Fibroblast of lung (primary cell): ENCODE data around the gene SLC5A10. TPM values are rescaled to one million over a fixed set of nuclear protein-coding genes. Genes with fewer than 3 reads are reported as not detected.

Experiments used
- DNase-seq, 2 donors: peaks; one replicate each; pipeline versions ENCODE4 v3.0.0 to v3.0.0-alpha.2; 2010; ENCODE audit warnings: low read depth in 2 of 2
- H2AFZ ChIP-seq: 2 replicates; pipeline ENCODE4 v1.5.1; 2012; ENCODE audit warnings: low read length, control low read depth, inconsistent platforms
- H3K27ac ChIP-seq: 2 replicates; pipeline ENCODE4 v1.5.1; 2011; ENCODE audit warnings: low read length, control low read depth; ENCODE audit not compliant: insufficient read depth
- H3K27me3 ChIP-seq: 2 replicates; pipeline ENCODE4 v1.5.1; 2011; ENCODE audit warnings: mild to moderate bottlenecking, low read length; ENCODE audit not compliant: control insufficient read depth, insufficient read depth
- H3K36me3 ChIP-seq: 2 replicates; pipeline ENCODE4 v1.5.1; 2011; ENCODE audit warnings: low read length; ENCODE audit not compliant: control insufficient read depth, insufficient read depth
- H3K4me1 ChIP-seq: 2 replicates; pipeline ENCODE4 v1.5.1; 2011; ENCODE audit warnings: low read length; ENCODE audit not compliant: control insufficient read depth, insufficient read depth; ENCODE audit errors: extremely low read depth
- H3K4me2 ChIP-seq: 2 replicates; pipeline ENCODE4 v1.5.1; 2011; ENCODE audit warnings: low read length, control low read depth; ENCODE audit not compliant: insufficient read depth; ENCODE audit errors: extremely low read depth
- H3K4me3 ChIP-seq, 4 experiments: fragments of 200-600 bp in 1 of 4; sonication (generic) in 1 of 4; replicated peaks in 1 of 4; 2 replicates each; pipeline ENCODE4 v1.5.1; 2011 to 2016; ENCODE audit warnings: low read length in 4 of 4, low read depth in 3 of 4, mild to moderate bottlenecking in 3 of 4, control low read depth in 2 of 4, inconsistent platforms in 1 of 4, mixed read lengths in 1 of 4; ENCODE audit not compliant: insufficient read depth in 1 of 4; ENCODE audit errors: control extremely low read depth in 1 of 4
- H3K79me2 ChIP-seq: 2 replicates; pipeline ENCODE4 v1.5.1; 2012; ENCODE audit warnings: mild to moderate bottlenecking, low read length, inconsistent platforms; ENCODE audit not compliant: control insufficient read depth, insufficient read depth
- H3K9ac ChIP-seq: 2 replicates; pipeline ENCODE4 v1.5.1; 2011; ENCODE audit warnings: mild to moderate bottlenecking, low read length, control low read depth; ENCODE audit not compliant: insufficient read depth
- H3K9me3 ChIP-seq: 2 replicates; pipeline ENCODE4 v1.5.1; 2012; ENCODE audit warnings: low read depth, low read length; ENCODE audit not compliant: control insufficient read depth, insufficient read depth
- H4K20me1 ChIP-seq: 2 replicates; pipeline ENCODE4 v1.5.1; 2011; ENCODE audit warnings: low read length; ENCODE audit not compliant: control insufficient read depth, insufficient read depth; ENCODE audit errors: extremely low read depth
- EZH2 ChIP-seq: IDR thresholded peaks from 2 replicates; pipeline ENCODE4 v1.5.1; 2012; ENCODE audit warnings: low read length, control low read depth, mild to moderate bottlenecking; ENCODE audit errors: missing control alignments
- polyA plus RNA-seq, 2 donors: library from polyadenylated mRNA; depleted of rRNA in 1 of 2; stranded (reverse) in 1 of 2; unstranded in 1 of 2; fragments of >200 nt; gene quantifications; 2 replicates each; pipeline ENCODE4 v1.2.1, GENCODE V29; 2011 to 2012; ENCODE audit warnings: missing spikeins in 1 of 2
- total RNA-seq: library from RNA; depleted of rRNA; stranded (reverse); fragments of >200 nt; gene quantifications from 2 replicates; pipeline ENCODE4 v1.2.1, GENCODE V29; 2014
- TF ChIP-seq, protein P1 (sequence below), 2 donors: IDR thresholded peaks in 1 of 2; conservative IDR thresholded peaks in 1 of 2; 1 replicate in 1 of 2; 2 replicates in 1 of 2; pipeline ENCODE4 v1.5.1; 2011 to 2012; ENCODE audit warnings: low read length in 2 of 2, control low read depth in 1 of 2, inconsistent platforms in 1 of 2, low read depth in 1 of 2, mild to moderate bottlenecking in 1 of 2

SLC5A10 gene
- total and polyA plus RNA-seq, 2 donors (not counting 1 experiment from before 2014, with no cell fraction given) = not detected

DNA sequence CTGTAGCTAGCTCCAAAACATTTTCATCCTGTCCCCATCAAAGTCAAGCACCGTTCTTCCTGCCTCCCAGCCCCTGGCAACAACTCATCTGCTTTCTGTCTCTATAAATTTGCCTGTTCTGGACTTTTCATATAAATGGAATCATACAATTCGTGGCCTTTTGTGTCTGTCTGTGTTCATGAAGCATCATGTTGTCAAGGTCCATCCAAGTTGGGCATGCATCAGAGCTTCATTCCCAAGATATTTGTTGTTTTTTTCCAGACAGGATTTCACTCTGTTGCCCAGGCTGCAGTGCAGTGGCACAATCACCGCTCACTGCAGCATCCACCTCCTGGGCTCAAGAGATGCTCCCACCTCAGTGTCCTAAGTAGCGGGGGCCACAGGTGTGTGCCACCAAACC is 5.9 kb downstream of the SLC5A10 start:
- no peaks in the 10 kb centered on the region for H3K9me3 ChIP-seq
- H3K9ac ChIP-seq = no peak overlapping the region
- H2AFZ ChIP-seq = no peak overlapping the region
- TF ChIP-seq EZH2 = no peak
- TF ChIP-seq, protein P1, sequence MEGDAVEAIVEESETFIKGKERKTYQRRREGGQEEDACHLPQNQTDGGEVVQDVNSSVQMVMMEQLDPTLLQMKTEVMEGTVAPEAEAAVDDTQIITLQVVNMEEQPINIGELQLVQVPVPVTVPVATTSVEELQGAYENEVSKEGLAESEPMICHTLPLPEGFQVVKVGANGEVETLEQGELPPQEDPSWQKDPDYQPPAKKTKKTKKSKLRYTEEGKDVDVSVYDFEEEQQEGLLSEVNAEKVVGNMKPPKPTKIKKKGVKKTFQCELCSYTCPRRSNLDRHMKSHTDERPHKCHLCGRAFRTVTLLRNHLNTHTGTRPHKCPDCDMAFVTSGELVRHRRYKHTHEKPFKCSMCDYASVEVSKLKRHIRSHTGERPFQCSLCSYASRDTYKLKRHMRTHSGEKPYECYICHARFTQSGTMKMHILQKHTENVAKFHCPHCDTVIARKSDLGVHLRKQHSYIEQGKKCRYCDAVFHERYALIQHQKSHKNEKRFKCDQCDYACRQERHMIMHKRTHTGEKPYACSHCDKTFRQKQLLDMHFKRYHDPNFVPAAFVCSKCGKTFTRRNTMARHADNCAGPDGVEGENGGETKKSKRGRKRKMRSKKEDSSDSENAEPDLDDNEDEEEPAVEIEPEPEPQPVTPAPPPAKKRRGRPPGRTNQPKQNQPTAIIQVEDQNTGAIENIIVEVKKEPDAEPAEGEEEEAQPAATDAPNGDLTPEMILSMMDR (conservative IDR thresholded peaks at IDR 0.05 in 1 of 2, IDR thresholded peaks at IDR 0.05 in 1 of 2; ENCODE audit: low read depth in 1 of 2, low read length in 2 of 2) = no peak
- H3K4me2 ChIP-seq = no peak overlapping the region
- H3K27ac ChIP-seq = no peak overlapping the region
- no peaks in the 10 kb centered on the region for H4K20me1 ChIP-seq
- H3K4me3 ChIP-seq = no peak overlapping the region
- H3K36me3 ChIP-seq = no peaks in the 10 kb centered on the region
- DNase-seq = no peak
- H3K79me2 ChIP-seq = no peaks in the 10 kb centered on the region
- no peaks in the 10 kb centered on the region for H3K4me1 ChIP-seq
- H3K27me3 ChIP-seq = no peaks in the 10 kb centered on the region

DNA sequence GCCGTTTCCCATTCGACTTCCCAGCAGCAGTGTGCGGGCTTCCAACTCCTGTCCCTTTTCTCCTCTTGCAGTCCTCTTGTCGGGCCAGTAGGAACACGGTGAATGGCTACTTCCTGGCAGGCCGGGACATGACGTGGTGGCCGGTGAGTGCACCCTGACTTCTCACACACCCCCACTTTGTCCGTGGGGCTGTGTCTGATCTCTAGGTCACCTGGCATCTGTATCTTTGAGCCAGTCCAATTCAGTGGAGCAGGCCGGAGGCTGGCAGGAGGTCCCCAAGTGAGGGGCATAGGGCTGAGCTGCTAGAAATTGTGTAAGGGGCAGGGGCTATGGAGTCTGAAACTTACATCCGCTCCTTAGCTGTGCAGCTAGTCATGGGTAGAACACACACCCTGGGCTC is 6.6 kb downstream of the SLC5A10 start:
- no peaks in the 10 kb centered on the region for H3K36me3 ChIP-seq
- no peak overlapping the region for H2AFZ ChIP-seq
- H4K20me1 ChIP-seq = no peaks in the 10 kb centered on the region
- no peak overlapping the region for H3K9ac ChIP-seq
- no peaks in the 10 kb centered on the region for H3K79me2 ChIP-seq
- H3K4me1 ChIP-seq = no peaks in the 10 kb centered on the region
- DNase-seq = no peak
- no peak overlapping the region for H3K27ac ChIP-seq
- TF ChIP-seq, protein P1 (conservative IDR thresholded peaks at IDR 0.05 in 1 of 2, IDR thresholded peaks at IDR 0.05 in 1 of 2; ENCODE audit: low read depth in 1 of 2, low read length in 2 of 2) = no peak
- TF ChIP-seq EZH2 = no peak
- H3K4me2 ChIP-seq = no peak overlapping the region
- no peaks in the 10 kb centered on the region for H3K27me3 ChIP-seq
- H3K9me3 ChIP-seq = no peaks in the 10 kb centered on the region
- H3K4me3 ChIP-seq = no peak overlapping the region

DNA sequence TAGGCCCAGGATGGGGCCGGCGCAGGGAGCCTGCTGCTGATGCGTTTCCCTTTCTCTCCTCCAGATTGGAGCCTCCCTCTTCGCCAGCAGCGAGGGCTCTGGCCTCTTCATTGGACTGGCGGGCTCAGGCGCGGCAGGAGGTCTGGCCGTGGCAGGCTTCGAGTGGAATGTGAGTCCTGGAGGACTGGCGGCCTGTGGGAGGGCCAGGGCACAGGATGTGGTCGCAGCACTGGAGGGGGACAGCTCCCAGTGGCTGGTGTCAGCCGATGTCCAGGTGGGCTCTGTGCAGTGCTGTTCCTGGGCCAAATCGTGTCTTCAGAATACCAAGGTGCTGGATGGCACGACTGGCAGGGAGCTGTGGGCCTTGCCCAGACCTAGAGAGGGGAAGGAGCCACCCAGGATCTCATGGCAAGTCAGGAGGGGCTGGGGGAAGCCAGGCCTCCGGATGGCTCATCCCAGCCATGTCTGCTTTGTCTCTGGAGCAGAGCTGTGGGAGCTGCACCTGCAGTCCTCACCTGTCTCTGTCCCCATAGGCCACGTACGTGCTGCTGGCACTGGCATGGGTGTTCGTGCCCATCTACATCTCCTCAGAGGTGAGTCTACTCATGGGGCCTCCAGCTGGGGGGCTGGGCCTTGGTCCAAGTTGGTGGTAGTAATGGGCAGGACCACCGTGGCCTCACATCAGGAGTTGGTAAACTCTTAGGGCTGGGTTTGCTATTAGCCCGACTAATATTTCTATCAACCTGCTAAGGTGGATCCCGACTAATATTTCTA is 7.3 kb downstream of the SLC5A10 start:
- no peaks in the 10 kb centered on the region for H3K79me2 ChIP-seq
- no peak overlapping the region for H2AFZ ChIP-seq
- no peaks in the 10 kb centered on the region for H3K36me3 ChIP-seq
- peak in 1 of 2 donors; percentile 24 for DNase-seq
- no peaks in the 10 kb centered on the region for H3K4me1 ChIP-seq
- H3K27ac ChIP-seq = no peak overlapping the region
- H4K20me1 ChIP-seq = no peaks in the 10 kb centered on the region
- no peaks in the 10 kb centered on the region for H3K9me3 ChIP-seq
- no peak overlapping the region for H3K9ac ChIP-seq
- no peak overlapping the region for H3K4me2 ChIP-seq
- H3K27me3 ChIP-seq = no peaks in the 10 kb centered on the region
- H3K4me3 ChIP-seq = no peak overlapping the region
- TF ChIP-seq, protein P1 (conservative IDR thresholded peaks at IDR 0.05 in 1 of 2, IDR thresholded peaks at IDR 0.05 in 1 of 2; ENCODE audit: low read depth in 1 of 2, low read length in 2 of 2) = no peak
- TF ChIP-seq EZH2 = no peak
